ENCODE data around the gene LMAN1L. TPM values are rescaled to one million over a fixed set of nuclear protein-coding genes. Genes with fewer than 3 reads are reported as not detected.

The LMAN1L gene
- total and polyA plus RNA-seq, 7 donors, result 0.64 to 1.8 TPM; not detected in 5

DNA sequence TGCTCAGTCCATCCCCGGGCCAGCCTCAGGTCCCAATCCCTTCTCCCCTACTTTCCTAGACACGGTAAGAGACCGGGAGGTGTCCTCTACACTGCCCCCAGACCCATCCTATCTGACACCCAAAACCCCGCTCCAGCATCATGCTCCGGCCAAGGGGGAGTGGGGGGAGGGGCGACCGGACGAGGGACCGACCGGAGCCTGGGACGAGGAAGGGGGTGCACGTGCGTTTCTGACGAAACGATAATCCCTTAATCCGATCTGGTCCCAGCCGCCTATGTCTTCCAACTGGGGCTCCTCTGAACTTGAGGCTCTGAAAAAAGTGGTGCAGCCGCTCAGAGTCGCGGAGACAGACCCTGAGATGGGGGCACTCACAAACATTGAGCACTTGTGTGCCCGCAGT, 14.3 kb downstream of the LMAN1L start:
- intact Hi-C loops (cut with DNase I), result no loop called here
- Histone ChIP-seq H3K36me3 (no peaks in the 10 kb centered on the region), H3K4me1 (peaks cover 0 to 11% (median 9%) of the 10 kb centered on the region in 4 donors), H3K4me3 (no peak overlapping the region), H3K27ac (no peak overlapping the region), H3K27me3 (peaks cover 0 to 33% (median 25%) of the 10 kb centered on the region in 3 donors), H3K9me3 (no peaks in the 10 kb centered on the region)
- DNase-seq, result no peak
- TF ChIP-seq POLR2A (IDR thresholded peaks at IDR 0.05) (no peak), EP300 (IDR thresholded peaks at IDR 0.05) (no peak), POLR2AphosphoS5 (IDR thresholded peaks at IDR 0.05) (no peak)
- TF ChIP-seq, protein P1, sequence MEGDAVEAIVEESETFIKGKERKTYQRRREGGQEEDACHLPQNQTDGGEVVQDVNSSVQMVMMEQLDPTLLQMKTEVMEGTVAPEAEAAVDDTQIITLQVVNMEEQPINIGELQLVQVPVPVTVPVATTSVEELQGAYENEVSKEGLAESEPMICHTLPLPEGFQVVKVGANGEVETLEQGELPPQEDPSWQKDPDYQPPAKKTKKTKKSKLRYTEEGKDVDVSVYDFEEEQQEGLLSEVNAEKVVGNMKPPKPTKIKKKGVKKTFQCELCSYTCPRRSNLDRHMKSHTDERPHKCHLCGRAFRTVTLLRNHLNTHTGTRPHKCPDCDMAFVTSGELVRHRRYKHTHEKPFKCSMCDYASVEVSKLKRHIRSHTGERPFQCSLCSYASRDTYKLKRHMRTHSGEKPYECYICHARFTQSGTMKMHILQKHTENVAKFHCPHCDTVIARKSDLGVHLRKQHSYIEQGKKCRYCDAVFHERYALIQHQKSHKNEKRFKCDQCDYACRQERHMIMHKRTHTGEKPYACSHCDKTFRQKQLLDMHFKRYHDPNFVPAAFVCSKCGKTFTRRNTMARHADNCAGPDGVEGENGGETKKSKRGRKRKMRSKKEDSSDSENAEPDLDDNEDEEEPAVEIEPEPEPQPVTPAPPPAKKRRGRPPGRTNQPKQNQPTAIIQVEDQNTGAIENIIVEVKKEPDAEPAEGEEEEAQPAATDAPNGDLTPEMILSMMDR (IDR thresholded peaks at IDR 0.05), result no peak
- 24 to 31% methylated on average over 21 of the region's 21 CpGs for WGBS, 2 donors

DNA sequence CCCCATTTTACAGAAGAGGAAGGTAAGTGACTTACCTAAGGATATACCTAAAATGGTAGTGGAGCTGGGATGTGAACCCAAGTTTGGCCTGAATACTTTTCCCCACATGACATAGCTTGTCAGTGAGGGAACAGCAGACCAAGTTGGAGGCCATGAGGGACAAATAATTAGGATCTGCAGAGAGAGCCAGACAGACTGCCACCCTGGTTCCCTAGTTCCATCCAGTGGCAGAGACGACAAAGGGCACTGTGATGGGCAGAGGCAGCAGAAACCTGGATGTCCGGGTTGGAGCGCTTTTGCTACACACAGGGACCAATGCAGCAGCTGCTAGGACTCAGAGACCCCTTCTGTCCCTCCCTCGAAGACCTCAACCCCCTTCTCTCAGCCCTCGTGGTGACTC, 15.0 kb downstream of the LMAN1L start:
- no peaks in the 10 kb centered on the region for H3K9me3 ChIP-seq
- peaks cover 0 to 11% (median 9%) of the 10 kb centered on the region in 4 donors for H3K4me1 ChIP-seq

DNA sequence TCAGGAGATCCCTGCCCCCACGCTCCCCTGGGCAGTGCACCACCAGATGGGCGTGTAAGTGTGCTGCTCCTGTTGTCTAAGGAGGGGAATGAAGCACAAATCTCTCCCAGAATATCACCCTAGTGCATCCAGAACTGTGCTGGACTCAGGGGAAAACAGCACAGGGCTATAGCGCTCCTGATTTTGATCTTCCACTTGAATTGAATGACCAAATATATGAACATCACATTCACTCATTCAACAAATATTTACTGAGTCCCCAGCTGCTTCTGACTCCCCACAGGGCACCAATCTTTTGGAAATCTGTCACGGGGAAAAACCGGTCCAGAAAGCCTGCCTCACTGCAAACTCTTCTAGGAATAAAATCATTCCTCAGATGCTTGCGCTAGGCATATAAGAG, 16.2 kb downstream of the LMAN1L start:
- no peaks in the 10 kb centered on the region for H3K9me3 ChIP-seq
- WGBS, 2 donors, result 76 to 85% methylated on average over 6 of the region's 6 CpGs
- H3K27me3 ChIP-seq, result peaks cover 0 to 33% (median 25%) of the 10 kb centered on the region in 3 donors
- no peak for DNase-seq
- peaks cover 0 to 11% (median 9%) of the 10 kb centered on the region in 4 donors for H3K4me1 ChIP-seq
- no peak overlapping the region for H3K4me3 ChIP-seq
- no peak for TF ChIP-seq POLR2AphosphoS5 (IDR thresholded peaks at IDR 0.05)
- TF ChIP-seq POLR2A (IDR thresholded peaks at IDR 0.05), result no peak
- TF ChIP-seq EP300 (IDR thresholded peaks at IDR 0.05), result no peak
- TF ChIP-seq, protein P1 (IDR thresholded peaks at IDR 0.05), result no peak
- H3K27ac ChIP-seq, result no peak overlapping the region
- H3K36me3 ChIP-seq, result no peaks in the 10 kb centered on the region
- intact Hi-C loops (cut with DNase I), result no loop called here

More for the DNA sequence above, 15.0 kb downstream of the LMAN1L start:
- Histone ChIP-seq H3K27ac (no peak overlapping the region), H3K27me3 (peaks cover 0 to 33% (median 25%) of the 10 kb centered on the region in 3 donors), H3K36me3 (no peaks in the 10 kb centered on the region), H3K4me3 (no peak overlapping the region)
- TF ChIP-seq EP300 (IDR thresholded peaks at IDR 0.05) (no peak), POLR2A (IDR thresholded peaks at IDR 0.05) (no peak), POLR2AphosphoS5 (IDR thresholded peaks at IDR 0.05) (no peak)
- TF ChIP-seq, protein P1 (IDR thresholded peaks at IDR 0.05), result no peak
- intact Hi-C loops (cut with DNase I), result no loop called here
- no peak for DNase-seq
- WGBS, 2 donors, result 54 to 59% methylated on average over 5 of the region's 5 CpGs

DNA sequence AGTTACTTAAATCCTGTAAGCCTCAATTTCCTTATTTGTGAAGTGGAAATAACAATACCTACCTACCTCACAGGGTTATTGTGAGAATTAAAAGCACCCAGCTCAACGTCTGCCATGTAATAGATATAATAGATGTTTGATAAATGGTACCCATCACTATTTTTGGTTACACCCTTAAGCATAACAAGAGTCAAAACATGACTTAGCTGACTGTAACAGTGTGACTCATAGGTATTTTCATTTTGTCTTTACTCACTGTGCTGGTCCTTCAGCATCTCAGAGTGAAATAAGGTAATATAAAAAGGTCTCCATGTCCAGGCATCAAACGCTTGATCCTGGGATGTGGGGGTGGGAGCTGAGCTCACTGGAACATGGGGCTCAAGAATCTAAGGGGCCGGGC, 16.9 kb downstream of the LMAN1L start:
- Histone ChIP-seq H3K4me1 (peaks cover 0 to 11% (median 9%) of the 10 kb centered on the region in 4 donors), H3K27me3 (peaks cover 0 to 33% (median 25%) of the 10 kb centered on the region in 3 donors), H3K36me3 (no peaks in the 10 kb centered on the region), H3K4me3 (no peak overlapping the region), H3K27ac (no peak overlapping the region), H3K9me3 (no peaks in the 10 kb centered on the region)
- DNase-seq, result no peak
- TF ChIP-seq EP300 (IDR thresholded peaks at IDR 0.05) (no peak), POLR2AphosphoS5 (IDR thresholded peaks at IDR 0.05) (no peak), POLR2A (IDR thresholded peaks at IDR 0.05) (no peak)
- TF ChIP-seq, protein P1 (IDR thresholded peaks at IDR 0.05), result no peak
- WGBS, 2 donors, result 68 to 82% methylated on average over 3 of the region's 3 CpGs
- intact Hi-C loops (cut with DNase I), result no loop called here

DNA sequence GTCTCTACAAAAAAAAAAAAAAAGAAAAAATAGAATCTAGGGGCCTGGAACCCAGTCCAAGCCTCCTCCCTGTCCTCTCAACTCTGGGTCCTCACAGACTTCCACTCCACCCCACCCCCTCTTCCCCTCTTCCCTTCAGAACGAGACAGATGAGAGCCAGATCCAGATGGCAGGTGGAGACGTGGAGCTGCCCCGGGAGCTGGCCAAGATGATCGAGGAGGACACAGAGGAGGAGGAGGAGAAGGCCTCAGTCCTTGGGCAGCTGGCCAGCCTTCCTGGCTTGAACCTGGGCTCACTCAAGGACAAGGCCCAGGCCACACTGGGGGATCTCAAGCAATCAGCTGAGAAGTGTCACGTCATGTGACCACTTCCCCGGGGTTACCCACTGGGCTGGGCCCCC, 17.4 kb downstream of the LMAN1L start:
- DNase-seq, result no peak
- intact Hi-C loops (cut with DNase I), result loop anchor here (2.0 kb wide), 1 partner anchor 13 kb away; no protein-coding TSS in a partner anchor
- H3K27me3 ChIP-seq, result peaks cover 0 to 33% (median 25%) of the 10 kb centered on the region in 3 donors
- no peak overlapping the region for H3K27ac ChIP-seq
- WGBS, 2 donors, result 73 to 77% methylated on average over 6 of the region's 6 CpGs
- H3K9me3 ChIP-seq, result no peaks in the 10 kb centered on the region
- no peaks in the 10 kb centered on the region for H3K36me3 ChIP-seq
- peaks cover 0 to 11% (median 9%) of the 10 kb centered on the region in 4 donors for H3K4me1 ChIP-seq
- no peak overlapping the region for H3K4me3 ChIP-seq
- no peak for TF ChIP-seq EP300 (IDR thresholded peaks at IDR 0.05)
- no peak for TF ChIP-seq POLR2AphosphoS5 (IDR thresholded peaks at IDR 0.05)
- TF ChIP-seq, protein P1 (IDR thresholded peaks at IDR 0.05), result no peak
- TF ChIP-seq POLR2A (IDR thresholded peaks at IDR 0.05), result no peak
